ENCODE results near the gene AKAP6.
"Not testable (repeated sequence)": the region's sequence is repeated elsewhere in the genome, so short reads cannot be mapped to it uniquely, and the experiment has no call there.

Gene AKAP6

DNA sequence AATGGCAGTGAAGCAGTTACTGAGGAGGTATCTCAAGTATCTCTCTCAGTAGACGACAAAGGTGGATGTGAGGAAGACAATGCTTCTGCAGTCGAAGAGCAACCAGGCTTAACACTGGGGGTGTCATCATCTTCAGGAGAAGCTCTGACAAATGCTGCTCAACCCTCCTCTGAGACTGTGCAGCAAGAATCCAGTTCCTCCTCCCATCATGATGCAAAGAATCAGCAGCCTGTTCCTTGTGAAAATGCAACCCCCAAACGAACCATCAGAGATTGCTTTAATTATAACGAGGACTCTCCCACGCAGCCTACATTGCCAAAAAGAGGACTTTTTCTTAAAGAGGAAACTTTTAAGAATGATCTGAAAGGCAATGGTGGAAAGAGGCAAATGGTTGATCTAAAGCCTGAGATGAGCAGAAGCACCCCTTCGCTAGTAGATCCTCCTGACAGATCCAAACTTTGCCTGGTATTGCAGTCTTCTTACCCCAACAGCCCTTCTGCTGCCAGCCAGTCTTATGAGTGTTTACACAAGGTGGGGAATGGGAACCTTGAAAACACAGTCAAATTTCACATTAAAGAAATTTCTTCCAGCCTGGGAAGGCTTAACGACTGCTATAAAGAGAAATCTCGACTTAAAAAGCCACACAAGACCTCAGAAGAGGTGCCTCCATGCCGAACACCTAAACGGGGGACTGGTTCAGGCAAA is 216.6 kb downstream of the AKAP6 start:
- no peak for DNase-seq

DNA sequence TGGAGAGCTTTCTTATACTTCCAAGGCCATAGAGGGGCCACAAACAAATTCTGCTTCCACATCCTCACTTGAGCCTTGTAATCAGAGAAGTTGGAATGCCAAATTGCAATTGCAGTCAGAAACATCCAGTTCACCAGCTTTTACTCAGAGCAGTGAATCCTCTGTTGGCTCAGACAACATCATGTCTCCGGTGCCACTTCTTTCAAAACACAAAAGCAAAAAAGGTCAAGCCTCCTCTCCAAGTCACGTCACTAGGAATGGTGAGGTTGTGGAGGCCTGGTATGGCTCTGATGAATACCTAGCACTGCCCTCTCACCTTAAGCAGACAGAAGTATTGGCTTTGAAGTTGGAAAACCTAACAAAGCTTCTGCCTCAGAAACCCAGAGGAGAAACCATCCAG is 217.1 kb downstream of the AKAP6 start:
- DNase-seq, result no peak

DNA sequence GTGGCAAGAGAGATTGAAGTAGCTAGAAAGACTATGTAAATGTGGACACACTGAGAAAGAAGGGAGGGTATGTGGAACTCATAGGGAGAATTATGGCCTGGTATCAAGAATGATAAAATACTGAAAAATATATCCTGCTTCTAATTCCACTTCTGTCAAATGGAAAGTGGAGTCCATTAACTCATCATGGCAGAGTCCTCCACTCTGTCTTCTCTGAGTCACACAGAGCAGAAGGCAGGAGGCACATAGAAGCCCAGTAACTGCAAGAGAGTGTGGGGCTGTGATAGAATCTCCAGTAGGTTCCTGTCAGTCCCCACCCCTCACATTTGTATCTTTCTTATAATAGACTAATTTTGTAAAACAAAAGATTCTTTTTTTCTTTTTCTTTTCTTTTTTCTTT is 223.7 kb downstream of the AKAP6 start:
- no peak for DNase-seq

DNA sequence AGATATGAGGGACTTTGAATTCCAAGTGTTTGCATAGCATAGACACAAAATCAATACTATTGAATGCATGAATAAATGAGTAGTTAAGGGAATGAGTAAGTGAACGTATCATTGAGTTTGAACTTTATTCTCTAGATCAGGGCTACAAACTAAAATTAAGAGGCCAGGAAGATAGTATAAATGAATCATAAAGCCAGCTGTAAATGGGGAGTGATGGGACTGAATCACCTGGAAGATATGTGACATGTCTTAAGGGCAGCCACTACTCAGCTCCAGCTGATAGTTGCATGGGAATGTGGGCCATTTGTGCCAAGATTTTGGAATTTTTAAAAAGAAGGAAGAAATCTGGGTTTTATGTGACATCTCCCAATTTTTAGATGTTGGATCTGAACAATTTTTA is 229.9 kb downstream of the AKAP6 start:
- DNase-seq, result no peak

DNA sequence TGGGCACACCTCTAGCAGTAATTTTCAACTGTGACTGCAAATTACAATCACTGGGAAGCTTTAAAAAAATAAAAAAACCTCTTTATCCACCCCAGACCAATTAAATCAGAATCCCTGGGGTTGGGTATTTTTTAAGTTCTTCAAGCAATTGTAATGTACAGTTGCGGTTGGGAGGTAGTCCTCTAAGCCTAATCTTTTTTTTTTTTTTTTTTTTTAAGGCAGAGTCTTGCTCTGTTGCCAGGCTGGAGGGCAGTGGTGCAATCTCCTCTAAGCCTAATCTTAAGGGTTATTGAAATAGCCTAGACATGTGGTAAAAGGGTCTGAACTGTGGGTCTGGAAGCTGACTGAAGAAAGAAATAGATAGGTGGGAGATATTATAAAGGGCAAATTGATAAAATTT is 230.5 kb downstream of the AKAP6 start:
- no peak for DNase-seq

DNA sequence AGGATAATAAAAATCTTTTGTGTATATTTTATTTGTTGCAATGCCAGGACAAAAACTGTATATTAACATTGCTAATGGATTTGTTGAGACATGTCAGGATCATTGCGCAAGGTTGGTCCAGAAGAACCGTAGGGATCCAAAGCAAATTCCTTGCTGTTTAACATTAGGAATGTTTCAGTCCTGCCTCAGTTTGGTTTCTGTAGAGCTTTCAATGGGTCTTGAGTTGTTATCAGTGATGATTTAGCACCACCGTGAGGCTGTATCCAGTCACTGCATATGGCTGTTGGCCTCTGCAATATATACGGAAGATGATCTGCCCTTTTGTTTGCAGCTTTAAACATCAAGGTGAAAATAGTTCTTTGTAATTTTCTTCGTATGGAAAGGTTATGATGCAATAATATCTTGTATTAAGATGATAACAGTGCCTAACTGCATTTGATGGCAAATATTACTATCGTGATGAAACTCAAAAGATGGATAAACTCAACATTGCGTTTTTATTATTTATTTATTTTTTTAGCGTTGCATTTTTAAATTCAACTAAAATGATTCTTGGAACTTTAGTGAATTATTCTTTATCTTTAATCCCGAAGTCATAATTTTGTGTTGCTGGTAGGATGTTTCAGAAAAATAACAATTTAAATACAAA is 231.2 kb downstream of the AKAP6 start:
- DNase-seq, result peak in 6 of 14 donors; percentile 11 to 58 (median 32)

DNA sequence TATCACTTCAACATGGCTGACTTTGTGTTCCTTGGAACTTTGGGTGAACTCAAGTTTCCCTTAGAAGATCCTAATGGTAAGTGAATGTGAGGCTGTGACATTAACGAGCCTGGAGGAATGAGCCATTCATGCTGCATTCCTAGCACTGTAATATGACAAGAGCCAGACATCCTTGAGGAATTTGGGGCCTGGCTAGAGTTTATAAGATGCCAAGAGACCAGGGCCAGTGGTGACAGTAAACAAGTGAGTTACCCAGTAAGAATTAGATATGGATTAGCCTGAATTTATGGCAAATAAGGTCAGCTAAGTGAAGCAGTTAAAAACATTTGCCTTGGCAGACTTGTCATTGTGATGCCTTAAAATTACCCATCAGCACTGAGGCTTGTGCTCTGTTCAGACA is 232.4 kb downstream of the AKAP6 start:
- no peak for DNase-seq

DNA sequence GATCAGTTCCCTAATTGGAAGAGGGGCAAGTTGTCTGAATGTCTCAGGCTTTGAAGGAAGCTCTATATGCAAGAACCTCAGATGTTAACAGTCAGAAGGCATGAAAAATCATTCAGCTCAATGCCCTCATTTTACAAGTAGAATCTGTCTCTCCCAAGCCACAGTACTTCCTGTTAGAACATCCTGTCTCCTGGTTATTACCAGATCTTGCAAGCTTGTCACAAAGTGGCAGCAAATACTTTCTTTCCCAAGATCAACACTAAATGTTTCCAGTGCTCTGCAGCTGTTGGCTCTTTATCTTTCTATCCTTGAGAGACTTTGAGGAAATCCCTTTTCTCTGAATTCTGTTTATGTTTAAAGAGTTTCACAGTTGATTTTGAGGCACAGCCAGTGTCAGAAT is 235.5 kb downstream of the AKAP6 start:
- no peak for DNase-seq

DNA sequence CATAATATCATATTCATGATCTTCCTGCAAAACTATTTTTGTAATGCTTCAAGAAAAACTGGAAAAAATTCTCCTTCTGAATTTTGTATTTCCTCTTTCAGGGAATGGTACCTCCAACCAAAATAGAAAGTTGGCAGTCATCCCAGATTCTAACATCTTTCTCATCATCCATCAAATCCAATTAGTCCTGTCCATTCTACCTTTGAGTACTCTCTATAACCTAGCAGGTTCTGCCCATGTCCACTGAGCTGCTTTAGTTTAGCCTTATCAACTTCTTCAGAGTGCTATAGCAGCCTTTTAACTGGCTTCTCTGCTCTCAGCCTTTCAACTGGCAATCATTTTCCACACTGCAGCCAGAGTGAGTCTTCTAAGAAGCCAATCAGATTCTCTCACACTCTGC is 236.2 kb downstream of the AKAP6 start:
- DNase-seq, result peak in 2 of 14 donors; percentile 8 to 23

DNA sequence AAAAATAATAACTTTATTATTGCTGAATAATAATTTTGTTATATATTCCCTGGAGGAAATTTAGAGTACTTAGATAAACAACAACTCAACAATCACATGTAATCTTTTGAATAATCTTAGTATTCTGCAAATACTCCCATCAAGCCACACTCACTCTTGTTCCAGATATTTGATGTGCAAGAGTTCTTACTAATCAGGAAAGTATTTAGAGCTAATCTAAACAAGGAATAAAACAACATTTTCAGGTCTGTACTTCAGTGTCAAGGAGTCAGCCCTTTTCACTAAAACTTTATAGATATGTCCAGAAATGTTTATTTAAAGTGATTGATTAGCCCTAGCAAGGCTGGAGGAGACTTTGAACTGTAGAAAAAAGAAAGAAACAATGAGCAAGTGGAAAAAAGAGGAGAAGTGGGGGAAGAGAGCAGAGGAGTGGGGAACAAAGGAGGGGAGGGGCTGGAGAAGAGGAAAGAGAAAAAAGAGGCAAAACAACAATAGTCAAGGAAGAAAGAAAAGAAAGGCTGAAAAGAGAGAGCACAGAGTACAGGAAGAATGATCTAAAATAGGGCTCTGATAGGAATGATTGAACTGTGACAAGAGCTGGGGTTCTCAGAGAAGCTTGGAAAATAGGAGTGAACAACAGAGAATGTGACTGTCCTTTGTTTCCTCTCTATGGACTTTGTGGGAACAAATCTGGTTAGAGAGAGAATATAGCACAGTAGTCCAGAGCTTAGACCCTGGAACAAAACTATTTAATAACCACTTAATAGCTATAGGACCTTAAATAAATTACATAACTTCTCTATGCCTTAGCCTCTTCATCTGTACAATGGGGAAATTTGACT is 238.7 kb downstream of the AKAP6 start:
- no peak for DNase-seq

DNA sequence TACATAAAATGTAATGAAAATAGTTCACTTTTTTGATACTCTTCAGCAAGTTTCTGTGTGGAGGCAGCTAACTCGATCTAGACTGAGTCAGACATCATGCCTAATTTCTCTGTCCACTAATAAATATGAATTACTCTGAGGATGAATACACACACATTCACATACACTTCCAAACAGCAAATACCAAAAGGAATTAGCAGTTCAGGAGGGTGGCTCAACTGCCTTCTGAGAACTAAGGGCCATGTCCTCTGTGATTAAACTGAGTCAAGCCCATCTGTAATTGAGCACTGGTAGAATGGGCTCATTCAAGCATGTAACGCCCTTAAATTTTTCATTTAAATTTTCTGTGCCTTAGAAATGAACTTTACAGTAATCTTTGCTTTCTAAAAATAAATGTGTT is 242.5 kb downstream of the AKAP6 start:
- DNase-seq, result no peak

DNA sequence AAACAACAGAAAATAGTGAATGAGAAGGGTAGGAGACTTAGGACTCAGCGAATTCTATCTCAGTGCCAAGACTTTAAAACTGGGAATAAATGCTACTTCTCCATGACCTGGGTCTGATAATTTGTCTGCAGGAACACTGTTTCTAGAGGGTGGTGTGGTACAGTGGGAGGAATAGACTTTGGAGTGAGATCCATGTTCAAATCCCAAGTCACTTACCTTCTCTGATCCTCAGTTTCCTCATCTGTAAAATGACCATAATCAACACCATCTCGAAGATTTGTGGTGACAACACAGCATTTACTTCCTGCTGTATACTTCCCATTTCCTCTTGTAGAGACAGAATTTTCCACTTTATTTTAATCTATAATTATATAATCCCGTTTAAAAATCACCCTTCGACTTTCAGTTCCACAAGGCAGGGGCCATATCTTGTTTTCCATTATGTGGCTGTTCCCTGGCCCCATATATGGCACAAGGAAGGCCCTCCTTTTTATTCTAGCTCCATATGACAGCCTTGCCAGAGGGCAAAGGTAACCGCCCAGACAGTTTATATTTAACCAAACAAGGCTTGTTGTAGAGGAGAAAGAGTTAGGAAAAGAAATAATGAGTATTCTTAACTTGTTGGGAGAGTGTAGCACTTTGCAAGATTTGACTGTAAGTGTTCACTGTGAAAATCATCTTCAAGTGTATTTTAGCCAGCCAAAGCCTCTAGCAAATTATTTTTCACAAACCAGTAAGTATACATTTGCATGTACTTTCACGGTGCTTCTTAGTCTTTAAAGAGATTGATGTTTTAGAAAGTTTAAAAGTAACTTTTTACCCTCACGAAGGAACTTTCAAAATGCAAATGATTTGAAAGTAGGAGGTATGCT is 243.1 kb downstream of the AKAP6 start:
- DNase-seq, result no peak

DNA sequence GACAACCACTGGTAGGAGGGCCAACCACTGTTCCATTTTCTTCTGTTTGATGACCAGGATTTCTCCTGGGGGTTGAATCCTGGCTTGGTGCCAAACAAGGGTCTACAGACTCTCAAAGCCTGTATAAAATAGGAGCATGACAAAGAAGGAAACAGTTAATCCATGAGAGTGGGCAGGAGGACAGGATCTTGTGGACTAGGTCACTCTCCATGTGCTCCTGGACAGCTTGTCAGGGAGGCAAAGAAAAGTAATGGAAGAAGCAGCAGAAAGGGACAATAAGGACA is 243.7 kb downstream of the AKAP6 start:
- DNase-seq, result no peak

DNA sequence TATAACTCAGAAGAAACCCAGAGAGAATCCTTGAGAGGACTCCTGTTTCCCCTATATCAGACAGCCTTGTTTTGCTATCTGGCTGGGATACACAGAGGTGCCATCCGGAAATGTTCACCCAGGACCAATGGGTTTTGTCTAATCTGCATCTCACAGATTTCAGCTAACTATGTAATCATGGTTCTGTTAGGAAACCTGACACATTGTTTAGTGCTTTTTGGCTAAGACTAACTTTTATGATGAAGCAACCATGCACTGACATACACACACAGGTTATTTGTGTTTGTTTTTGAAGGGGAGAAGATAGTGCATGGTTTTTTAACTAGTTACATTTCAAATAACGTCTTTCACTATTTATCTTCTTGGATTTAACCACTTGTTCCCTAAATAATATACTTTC is 245.2 kb downstream of the AKAP6 start:
- DNase-seq, result no peak

DNA sequence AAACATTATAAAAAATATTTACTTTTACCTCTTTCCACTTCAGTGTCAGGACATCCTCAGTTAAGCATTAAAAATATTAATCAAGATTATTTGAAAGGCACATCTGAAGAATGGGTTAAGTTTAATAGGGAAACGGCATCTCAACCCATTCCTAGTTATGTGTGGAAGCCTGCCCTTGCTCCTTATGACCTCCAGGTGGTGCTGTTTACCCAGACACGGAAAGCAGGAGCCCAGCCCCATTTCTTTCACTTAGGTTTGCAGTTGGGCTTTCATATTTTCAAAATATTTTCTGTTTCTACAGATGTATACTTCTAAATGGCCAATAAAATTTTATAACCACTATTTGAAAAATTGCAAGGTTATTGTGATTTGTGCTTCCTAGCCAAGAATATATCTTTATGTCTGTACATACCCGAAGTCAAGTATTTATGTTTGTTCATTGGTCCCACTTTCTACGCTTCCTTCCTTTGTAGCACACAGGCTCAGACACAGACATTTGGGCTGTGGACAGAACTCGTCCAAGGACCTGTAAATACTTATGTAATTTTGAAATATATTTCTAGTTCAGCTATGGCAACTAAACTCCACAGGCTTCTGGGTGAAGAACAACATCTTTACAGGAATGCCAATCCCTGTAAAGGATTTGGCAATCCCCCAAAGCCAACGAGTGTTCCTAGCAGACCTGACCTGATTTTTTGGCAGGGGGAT is 247.1 kb downstream of the AKAP6 start:
- peak in 7 of 14 donors; percentile 5 to 55 (median 20) for DNase-seq

DNA sequence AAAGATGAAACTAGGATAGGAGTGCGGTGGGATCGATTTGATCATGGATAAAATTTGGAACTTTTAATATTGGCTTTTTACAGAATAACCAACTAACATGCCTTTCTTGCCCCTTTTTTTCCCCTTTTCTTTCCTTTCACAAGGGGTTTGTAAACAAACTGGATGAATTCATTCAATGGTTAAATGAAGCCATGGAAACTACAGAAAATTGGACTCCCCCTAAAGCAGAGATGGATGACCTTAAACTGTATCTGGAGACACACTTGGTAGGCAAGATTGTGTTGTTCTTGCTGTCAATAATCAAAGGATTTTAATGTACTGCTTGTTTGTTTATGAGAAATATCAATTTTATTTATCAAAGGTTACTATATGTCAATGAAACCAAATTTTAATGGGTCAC is 247.9 kb downstream of the AKAP6 start:
- no peak for DNase-seq

DNA sequence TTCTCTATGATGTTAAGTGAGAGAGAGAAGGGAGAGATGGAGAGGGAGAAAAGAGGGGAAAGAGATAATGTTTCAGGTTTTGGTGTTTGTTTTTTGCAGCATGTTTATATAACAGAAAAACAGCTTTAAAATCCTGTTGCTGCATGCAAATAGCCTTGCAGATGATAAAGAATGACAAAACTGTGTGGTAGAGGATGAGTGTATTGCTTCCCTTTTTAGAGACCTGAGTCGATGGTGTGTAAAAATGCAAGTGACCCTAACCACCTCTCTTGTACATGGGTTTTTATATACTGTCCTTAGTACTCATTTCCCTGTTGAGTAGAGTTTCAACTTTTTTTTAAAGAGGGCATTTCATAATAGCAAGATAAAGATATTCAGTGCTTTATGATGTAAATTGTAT is 249.1 kb downstream of the AKAP6 start:
- no peak for DNase-seq

DNA sequence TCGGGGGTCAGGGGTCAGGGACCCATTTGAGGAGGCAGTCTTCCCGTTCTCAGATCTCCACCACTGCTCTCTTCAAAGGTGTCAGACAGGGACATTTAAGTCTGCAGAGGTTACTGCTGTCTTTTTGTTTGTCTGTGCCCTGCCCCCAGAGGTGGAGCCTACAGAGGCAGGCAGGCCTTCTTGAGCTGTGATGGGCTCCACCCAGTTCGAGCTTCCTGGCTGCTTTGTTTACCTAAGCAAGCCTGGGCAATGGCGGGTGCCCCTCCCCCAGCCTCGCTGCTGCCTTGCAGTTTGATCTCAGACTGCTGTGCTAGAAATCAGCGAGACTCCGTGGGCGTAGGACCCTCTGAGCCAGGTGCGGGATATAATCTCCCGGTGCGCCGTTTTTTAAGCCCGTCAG is 254.3 kb downstream of the AKAP6 start:
- DNase-seq, result not testable (repeated sequence)

DNA sequence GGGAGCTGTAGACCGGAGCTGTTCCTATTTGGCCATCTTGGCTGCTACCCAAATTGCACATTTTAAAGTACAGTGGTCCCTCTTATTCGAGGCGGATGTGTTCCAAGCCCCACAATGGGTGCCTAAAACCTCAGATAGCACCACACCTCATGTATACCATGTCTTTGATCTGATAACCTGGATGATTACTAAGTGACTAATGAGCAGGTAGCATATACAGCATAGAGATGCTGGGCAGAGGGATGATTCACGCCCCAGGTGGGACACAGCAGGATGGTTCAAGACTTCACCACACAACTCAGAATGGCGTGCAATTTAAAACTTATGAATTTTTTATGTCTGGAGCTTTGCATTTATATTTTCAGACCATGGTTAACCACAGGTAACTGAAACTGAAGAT is 255.0 kb downstream of the AKAP6 start:
- no peak for DNase-seq

DNA sequence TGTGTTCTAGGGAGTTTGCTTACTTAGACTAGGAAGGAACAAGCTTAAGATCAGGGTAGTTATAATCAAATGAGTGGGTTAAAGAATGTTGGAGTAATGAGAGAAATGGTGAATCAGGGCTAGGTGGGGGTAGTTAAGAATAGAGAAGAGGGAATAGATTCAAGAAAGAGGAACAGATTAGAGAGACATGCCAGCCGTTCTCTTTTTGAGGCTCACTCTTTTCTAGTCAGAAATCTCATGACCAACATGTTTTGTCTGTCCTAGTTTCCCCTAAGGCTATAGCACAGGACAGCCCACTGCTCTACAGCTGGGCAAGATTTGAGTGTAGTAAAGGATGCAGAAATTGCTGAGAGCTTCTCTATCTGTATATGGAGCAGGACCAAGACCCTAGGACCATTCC is 258.4 kb downstream of the AKAP6 start:
- no peak for DNase-seq

DNA sequence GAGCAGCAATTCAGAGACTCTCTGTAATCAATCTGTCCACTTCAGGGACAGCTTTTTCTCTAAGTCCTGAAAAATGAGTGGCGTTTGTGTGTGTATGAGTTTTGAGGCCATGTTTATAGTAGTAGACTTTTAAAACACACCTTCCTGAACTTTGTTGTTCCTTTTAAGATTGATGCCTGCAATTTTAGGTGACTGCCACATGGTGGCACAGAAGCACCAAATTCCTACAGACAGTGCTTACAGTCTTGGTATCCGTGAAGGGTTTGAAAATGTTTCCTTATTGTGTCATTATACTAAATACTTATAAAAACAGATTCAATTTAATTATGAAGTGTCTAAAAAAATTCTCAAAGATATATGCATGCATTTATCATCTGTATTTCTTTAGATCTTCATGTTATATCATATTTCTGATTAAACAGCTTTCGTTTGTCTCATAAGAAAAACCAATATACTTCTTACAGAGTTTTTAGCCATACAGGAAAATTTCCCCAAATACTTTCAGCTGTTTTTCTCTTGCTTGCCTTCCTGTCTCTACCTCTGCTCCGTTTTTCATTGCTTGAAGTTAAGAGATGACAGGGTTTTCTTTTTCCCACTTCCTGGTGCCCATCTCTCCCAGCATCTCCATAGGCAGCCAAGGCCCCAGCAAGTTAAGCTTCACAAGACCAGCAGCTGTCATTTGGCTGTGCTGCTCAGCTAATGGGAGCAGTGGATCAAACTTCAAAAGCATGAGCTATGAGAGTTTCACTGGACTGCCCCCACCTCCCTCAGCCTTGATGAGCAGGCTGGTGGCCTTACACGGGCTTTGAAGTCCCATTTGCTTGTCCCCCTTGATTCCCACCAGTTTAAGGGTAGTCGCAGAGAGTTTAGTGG is 259.6 kb downstream of the AKAP6 start:
- no peak for DNase-seq
